ENCODE data around the gene CISD2.
"Not testable (repeated sequence)": the region's sequence is repeated elsewhere in the genome, so short reads cannot be mapped to it uniquely, and the experiment has no call there.

Gene CISD2

GRCh38 chr4:102918859-102919258, 50.1 kb downstream of the CISD2 start:
- H3K36me3 ChIP-seq (ENCODE audit: insufficient read depth, low read length) = no peaks in the 10 kb centered on the region
- no peaks in the 10 kb centered on the region for H3K4me1 ChIP-seq (ENCODE audit: insufficient read depth, low read length)
- H3K9me3 ChIP-seq (ENCODE audit: control insufficient read depth, insufficient read depth, low read length) = no peaks in the 10 kb centered on the region
- H3K9ac ChIP-seq (ENCODE audit: low read depth, low read length) = no peak overlapping the region

- not testable (repeated sequence) for H3K9ac ChIP-seq (ENCODE audit: low read depth, low read length); H3K36me3 ChIP-seq (ENCODE audit: insufficient read depth, low read length); H3K4me1 ChIP-seq (ENCODE audit: insufficient read depth, low read length); H3K9me3 ChIP-seq (ENCODE audit: control insufficient read depth, insufficient read depth, low read length)
These were observed 50.9 kb downstream of the CISD2 start for GRCh38 chr4:102919697-102920096.

- no peaks in the 10 kb centered on the region; the same call in 1 of the 2 replicates for H3K4me1 ChIP-seq (ENCODE audit: insufficient read depth, low read length)
- H3K36me3 ChIP-seq (ENCODE audit: insufficient read depth, low read length) = no peaks in the 10 kb centered on the region
- no peak overlapping the region for H3K9ac ChIP-seq (ENCODE audit: low read depth, low read length)
- H3K9me3 ChIP-seq (ENCODE audit: control insufficient read depth, insufficient read depth, low read length) = no peaks in the 10 kb centered on the region
These were observed 66.9 kb downstream of the CISD2 start for GRCh38 chr4:102935716-102936115.

- not testable (repeated sequence) for H3K36me3 ChIP-seq (ENCODE audit: insufficient read depth, low read length); H3K4me1 ChIP-seq (ENCODE audit: insufficient read depth, low read length); H3K9me3 ChIP-seq (ENCODE audit: control insufficient read depth, insufficient read depth, low read length); H3K9ac ChIP-seq (ENCODE audit: low read depth, low read length)
These were observed 69.3 kb downstream of the CISD2 start for GRCh38 chr4:102938063-102938462.
